HG03103 (cell line): ENCODE measurements around the gene ESCO1.
"Not testable (repeated sequence)": the region's sequence is repeated elsewhere in the genome, so short reads cannot be mapped to it uniquely, and the experiment has no call there.

Source experiments
- ATAC-seq: cut with Tn5 transposase; IDR thresholded peaks from one replicate; pipeline ENCODE4 v1.9.1; 2021; ENCODE audit warnings: low read depth; ENCODE audit not compliant: unreplicated experiment

Gene ESCO1

GRCh38 chr18:21593540-21594257, 6.8 kb downstream of the ESCO1 start:
- ATAC-seq = no peak

- ATAC-seq = not testable (repeated sequence)
Observed at GRCh38 chr18:21592361-21592760, 8.1 kb downstream of the ESCO1 start.

DNA sequence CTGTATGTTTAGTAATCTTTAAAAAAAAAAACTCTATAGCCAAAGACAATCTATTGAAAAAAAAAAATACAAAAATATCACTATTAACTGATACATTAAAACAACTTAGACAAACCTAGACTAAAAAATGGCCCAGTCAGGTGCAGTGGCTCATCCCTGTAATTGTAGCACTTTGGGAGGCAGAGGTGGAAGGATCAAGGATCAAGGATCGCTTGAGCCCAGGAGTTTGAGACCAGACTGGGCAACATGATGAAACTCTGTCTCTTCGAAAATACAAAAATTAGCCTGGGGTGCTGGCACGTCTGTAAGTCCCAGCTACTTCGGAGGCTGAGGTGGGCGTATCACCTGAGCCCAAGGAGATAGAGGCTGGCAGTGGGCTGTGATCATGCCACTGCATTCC, 16.1 kb downstream of the ESCO1 start:
- no peak for ATAC-seq

GRCh38 chr18:21575656-21576055, 24.8 kb downstream of the ESCO1 start:
- ATAC-seq = no peak

DNA sequence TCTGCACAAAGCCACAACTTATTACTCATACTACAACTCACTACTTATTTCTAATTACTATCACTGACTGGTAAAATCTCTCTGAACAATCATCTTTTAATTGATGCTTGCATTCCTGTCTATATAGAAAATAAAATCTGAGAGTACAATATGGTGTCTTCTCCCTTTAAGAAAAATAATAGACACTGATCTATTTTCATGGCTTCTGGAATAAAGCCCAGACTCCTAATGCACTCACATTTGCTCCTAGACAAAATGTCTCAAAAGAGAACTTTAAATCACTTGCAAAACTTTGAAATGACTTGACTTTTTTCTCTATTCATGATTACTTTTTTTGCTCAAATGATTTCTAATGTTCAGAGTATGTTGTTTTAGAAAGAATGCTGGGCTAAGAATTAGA, 28.7 kb downstream of the ESCO1 start:
- no peak for ATAC-seq

DNA sequence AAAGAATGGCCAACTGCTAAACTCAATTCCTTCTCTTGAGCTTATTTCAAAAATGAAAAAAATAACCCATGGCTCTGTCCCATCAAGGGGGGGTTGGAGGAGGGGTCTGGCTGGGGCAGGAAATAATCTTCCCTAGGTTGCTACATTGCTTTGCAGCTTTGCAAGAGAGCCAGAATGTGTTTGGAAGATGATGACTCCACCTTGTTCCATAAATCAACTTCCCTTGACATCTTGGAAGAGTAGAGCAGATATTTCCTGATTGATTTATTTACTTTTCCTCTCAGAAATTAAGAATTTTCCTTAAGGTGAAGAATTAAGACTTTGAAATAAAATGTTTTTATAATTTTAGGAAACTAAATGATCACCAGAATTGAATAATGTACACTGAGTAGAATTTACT, 41.3 kb downstream of the ESCO1 start:
- no peak for ATAC-seq

DNA sequence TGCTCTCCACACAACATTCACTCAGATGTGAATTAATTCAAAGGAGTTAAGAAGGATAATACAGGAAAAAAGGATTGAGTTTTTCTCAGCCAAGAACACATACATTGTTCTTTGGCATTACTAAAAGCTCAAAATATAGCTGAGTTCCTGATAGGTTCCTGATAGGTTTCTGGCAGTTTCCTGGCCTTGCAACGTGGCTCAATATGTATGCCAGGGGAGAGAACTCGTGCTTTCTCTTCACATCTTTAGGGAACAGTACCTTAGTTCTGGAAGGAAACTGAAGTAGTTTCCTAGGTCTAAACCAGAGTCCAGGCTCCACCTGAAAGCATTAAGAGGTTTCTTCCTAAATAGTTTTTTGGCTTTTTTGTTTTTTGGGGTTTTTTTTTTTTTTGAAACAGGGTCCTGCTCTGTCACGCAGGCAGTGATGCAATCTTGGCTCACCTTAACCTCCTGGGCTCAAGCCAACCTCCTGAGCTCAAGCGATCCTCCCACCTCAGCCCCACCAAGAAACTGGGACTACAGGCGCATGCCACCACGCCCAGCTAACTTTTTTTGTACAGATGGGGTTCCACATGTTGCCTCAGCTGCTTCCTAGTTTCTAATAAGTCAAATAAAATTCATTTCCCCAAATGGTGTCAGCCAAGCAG, 42.8 kb downstream of the ESCO1 start:
- ATAC-seq = no peak

GRCh38 chr18:21550510-21550970, 50.0 kb downstream of the ESCO1 start:
- no peak for ATAC-seq

DNA sequence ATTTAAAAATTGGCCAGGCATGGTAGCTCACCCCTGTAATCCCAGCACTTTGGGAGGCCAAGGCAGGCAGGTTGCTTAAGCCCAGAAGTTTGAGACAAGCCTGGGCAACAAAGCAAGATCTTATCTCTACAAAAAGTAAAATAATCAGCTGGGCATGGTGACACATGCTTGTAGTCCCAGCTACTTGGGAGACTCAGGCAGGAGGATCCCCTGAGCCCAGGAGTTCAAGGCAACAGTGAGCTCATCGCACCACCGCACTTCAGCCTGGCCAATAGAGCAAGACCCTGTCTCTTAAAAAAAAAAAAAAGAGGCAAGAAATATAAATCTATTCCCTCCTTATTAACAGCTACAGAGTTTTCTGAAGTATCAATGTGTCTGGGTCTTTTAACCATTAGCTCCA, 51.9 kb downstream of the ESCO1 start:
- ATAC-seq = no peak

GRCh38 chr18:21546423-21546822, 54.1 kb downstream of the ESCO1 start:
- no peak for ATAC-seq

DNA sequence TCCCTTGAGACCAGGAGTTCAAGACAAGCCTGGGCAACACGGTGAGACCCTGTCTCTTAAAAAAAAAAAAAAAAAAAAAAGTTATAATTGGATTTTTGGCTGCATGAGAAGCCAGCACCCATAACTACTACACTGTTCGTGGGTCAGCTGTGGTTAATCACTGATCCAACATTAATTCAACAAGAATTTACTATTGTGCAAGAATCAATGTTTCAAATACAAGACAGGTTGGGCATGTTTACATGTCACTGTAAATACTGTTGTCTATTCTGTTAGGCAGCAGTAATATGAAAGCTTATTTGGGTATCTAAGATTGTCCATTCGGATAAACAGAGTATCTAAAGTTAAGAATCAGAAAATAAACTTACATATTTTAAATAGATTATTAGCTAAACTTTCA, 62.3 kb downstream of the ESCO1 start:
- ATAC-seq = no peak

- ATAC-seq = no peak
Observed at GRCh38 chr18:21534327-21534726, 66.2 kb downstream of the ESCO1 start.

GRCh38 chr18:21526463-21526862, 74.0 kb downstream of the ESCO1 start:
- no peak for ATAC-seq

DNA sequence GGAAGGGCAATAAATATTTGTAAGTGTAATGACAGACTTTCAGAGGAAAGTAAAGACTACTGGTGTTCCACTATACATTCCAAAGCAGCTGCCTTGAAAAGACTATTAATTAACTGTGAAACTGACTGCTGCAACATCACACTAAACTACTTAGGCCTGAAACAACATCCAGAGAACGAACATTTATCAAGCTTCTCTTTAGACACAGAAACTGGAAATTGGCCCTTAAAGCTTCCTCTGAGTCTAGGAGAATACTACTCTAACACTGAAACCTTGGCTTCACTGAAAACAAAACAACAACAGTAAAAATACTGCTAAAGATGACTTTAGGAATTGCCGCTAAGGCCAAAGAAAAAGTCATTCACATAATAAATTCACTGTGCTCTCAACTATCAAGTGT, 74.6 kb downstream of the ESCO1 start:
- ATAC-seq = no peak

GRCh38 chr18:21522530-21522929, 78.0 kb downstream of the ESCO1 start:
- ATAC-seq = no peak

DNA sequence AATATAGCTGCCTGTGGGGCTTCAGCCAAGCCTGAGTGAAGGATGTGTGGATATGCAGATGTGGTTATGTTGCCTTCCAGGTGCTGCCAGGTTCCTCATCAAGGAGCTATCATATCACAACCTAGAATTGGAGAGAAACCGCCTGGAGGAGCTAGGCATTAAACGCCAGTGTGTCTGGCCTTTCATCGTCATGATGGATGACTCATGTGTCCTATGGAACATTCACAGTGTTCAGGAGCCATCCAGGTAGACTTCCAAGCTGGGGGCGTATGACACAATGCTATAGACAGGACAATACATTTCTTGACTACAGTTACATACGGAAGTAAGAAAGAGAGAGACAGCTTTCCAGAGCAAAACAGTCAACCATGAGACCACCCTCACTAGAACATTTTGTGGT, 86.8 kb downstream of the ESCO1 start:
- ATAC-seq = no peak

GRCh38 chr18:21513292-21513691, 87.2 kb downstream of the ESCO1 start:
- ATAC-seq = no peak

DNA sequence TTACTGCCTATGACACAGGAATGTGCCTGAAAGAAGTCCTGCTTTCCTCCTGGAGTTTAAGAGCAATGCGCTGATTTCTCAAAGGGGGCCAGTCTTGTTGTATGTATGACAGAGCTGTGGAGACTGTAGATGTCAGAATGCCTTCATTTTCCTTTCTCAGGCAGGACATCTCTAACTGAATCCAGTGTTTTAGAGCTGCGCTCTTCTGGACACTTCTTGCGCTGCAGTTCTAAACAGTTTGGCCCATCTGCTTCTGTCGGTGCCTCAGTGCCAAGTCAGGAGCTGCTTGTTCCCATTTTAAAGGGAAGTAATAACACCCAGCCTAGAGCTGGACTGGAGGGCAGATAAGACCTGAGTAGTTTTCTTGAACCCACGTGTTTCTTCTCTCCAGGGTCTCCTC, 91.4 kb downstream of the ESCO1 start:
- no peak for ATAC-seq

GRCh38 chr18:21507913-21508701, 92.4 kb downstream of the ESCO1 start:
- no peak for ATAC-seq

DNA sequence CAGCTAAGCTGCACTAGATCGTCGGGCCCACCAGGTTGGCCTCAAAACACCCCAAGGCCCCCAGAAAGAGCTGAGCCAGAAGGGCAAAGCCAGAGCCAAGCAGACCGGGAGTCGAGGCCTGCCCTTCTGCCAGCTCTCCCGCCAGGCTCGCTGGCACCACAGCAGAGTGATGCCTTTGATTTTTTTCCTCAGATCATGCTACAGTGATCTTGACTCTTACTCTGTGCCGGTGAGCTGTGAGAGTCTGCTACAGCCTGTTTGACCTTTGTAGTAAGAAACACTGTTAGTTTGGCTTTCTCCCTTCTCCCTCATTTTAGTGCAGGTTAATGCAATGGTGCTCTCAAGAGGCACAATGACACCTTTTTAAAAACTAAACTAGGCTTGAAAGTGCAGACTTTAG, 97.8 kb downstream of the ESCO1 start:
- ATAC-seq = no peak

GRCh38 chr18:21499997-21500396, 100.5 kb downstream of the ESCO1 start:
- no peak for ATAC-seq
